SU-DHL-6 (cell line): ENCODE data around the gene VPS37C.

ENCODE experiments used
- H2AFZ ChIP-seq: fragments of 200-600 bp; sonication (generic); 2 replicates; pipeline ENCODE4 v1.6.1; 2014; ENCODE audit warnings: low read depth, mild to moderate bottlenecking, moderate library complexity, mixed read lengths, antibody characterized with exemption, low read length; ENCODE audit not compliant: severe bottlenecking
- H3F3A ChIP-seq: fragments of 200-600 bp; shearing (Covaris generic); 2 replicates; pipeline ENCODE4 v1.6.0; 2016; ENCODE audit warnings: antibody characterized with exemption, mild to moderate bottlenecking; ENCODE audit not compliant: insufficient read depth
- H3K27ac ChIP-seq: fragments of 200-600 bp; sonication (generic); 2 replicates; pipeline ENCODE4 v1.5.1; 2016; ENCODE audit warnings: low read depth, mild to moderate bottlenecking, low read length, moderate library complexity, mixed read lengths
- H3K27me3 ChIP-seq: fragments of 200-600 bp; sonication (generic), shearing (Covaris generic); 2 replicates; pipeline ENCODE4 v1.6.0; 2014; ENCODE audit warnings: mild to moderate bottlenecking, low read length
- H3K36me3 ChIP-seq: fragments of 200-600 bp; sonication (generic); 2 replicates; pipeline ENCODE4 v1.6.1; 2014; ENCODE audit warnings: mild to moderate bottlenecking, low read length, mixed read lengths
- H3K4me2 ChIP-seq: fragments of 300-600, 200-600 bp; shearing (Covaris generic), sonication (generic); 2 replicates; pipeline ENCODE4 v1.6.0; 2014; ENCODE audit warnings: low read length, low read depth, mild to moderate bottlenecking; ENCODE audit not compliant: poor library complexity, severe bottlenecking
- H3K4me3 ChIP-seq: fragments of 200-600 bp; sonication (generic); 2 replicates; pipeline ENCODE4 v1.5.1; 2014; ENCODE audit warnings: antibody characterized with exemption, low read length, mild to moderate bottlenecking, mixed read lengths; ENCODE audit not compliant: insufficient read depth, poor library complexity, severe bottlenecking
- H3K79me2 ChIP-seq: fragments of 200-600 bp; sonication (generic); 2 replicates; pipeline ENCODE4 v1.6.1; 2014; ENCODE audit warnings: mild to moderate bottlenecking, low read length, moderate library complexity; ENCODE audit not compliant: insufficient read depth
- H3K9ac ChIP-seq: fragments of 200-600 bp; sonication (generic); 2 replicates; pipeline ENCODE4 v1.7.0; 2014; ENCODE audit warnings: mild to moderate bottlenecking, low read length
- H3K9me2 ChIP-seq: fragments of 200-600 bp; sonication (generic); replicated peaks from 2 replicates; pipeline ENCODE4 v1.6.1; 2014; ENCODE audit warnings: low read length; ENCODE audit not compliant: insufficient read depth
- H3K9me3 ChIP-seq: fragments of 200-600 bp; sonication (generic); 2 replicates; pipeline ENCODE4 v1.6.1; 2014; ENCODE audit warnings: low read length, mixed read lengths; ENCODE audit not compliant: insufficient read depth
- H4K20me1 ChIP-seq: fragments of 200-600 bp; sonication (generic); 2 replicates; pipeline ENCODE4 v1.6.1; 2014; ENCODE audit warnings: low read depth, mild to moderate bottlenecking, antibody characterized with exemption, low read length, moderate library complexity, mixed read lengths
- CTCF ChIP-seq: fragments of 200-600 bp; sonication (generic); IDR thresholded peaks from one replicate; pipeline ENCODE4 v1.5.1; 2017; ENCODE audit warnings: antibody characterized with exemption, mild to moderate bottlenecking, low read length, moderate library complexity; ENCODE audit not compliant: insufficient read depth, poor library complexity, severe bottlenecking
- EZH2phosphoT487 ChIP-seq: fragments of 200-600 bp; sonication (generic), shearing (Covaris generic); conservative IDR thresholded peaks from 2 replicates; pipeline ENCODE4 v1.6.1; 2018; ENCODE audit warnings: mild to moderate bottlenecking, antibody characterized with exemption, low read length, moderate library complexity, mixed read lengths

Gene VPS37C

GRCh38 chr11:61126256-61126655 lies 35.0 kb downstream of the VPS37C start:
- Histone ChIP-seq H3K4me2 (no peak overlapping the region), H4K20me1 (no peaks in the 10 kb centered on the region)

GRCh38 chr11:61125310-61125684 lies 35.9 kb downstream of the VPS37C start:
- Histone ChIP-seq H3K4me2 (no peak overlapping the region), H3K9ac (no peak overlapping the region), H2AFZ (no peak overlapping the region), H3K27me3 (no peaks in the 10 kb centered on the region), H3K9me3 (no peaks in the 10 kb centered on the region), H3K4me3 (no peak overlapping the region), H3K27ac (no peak overlapping the region), H4K20me1 (no peaks in the 10 kb centered on the region), H3F3A (no peaks in the 10 kb centered on the region), H3K79me2 (no peaks in the 10 kb centered on the region), H3K9me2 (no peaks in the 10 kb centered on the region), H3K36me3 (no peaks in the 10 kb centered on the region)
- no peak for TF ChIP-seq EZH2phosphoT487
- TF ChIP-seq CTCF = no peak

More at GRCh38 chr11:61126256-61126655, 35.0 kb downstream of the VPS37C start:
- Histone ChIP-seq H3K27me3 (no peaks in the 10 kb centered on the region), H3F3A (no peaks in the 10 kb centered on the region), H2AFZ (no peak overlapping the region), H3K9me2 (no peaks in the 10 kb centered on the region), H3K36me3 (no peaks in the 10 kb centered on the region), H3K9me3 (no peaks in the 10 kb centered on the region), H3K9ac (no peak overlapping the region), H3K27ac (no peak overlapping the region), H3K4me3 (no peak overlapping the region), H3K79me2 (no peaks in the 10 kb centered on the region)
- TF ChIP-seq EZH2phosphoT487 (no peak), CTCF (no peak)

- no peak overlapping the region for H3K4me2 ChIP-seq
- no peaks in the 10 kb centered on the region for H3K9me2 ChIP-seq
- no peak overlapping the region for H3K4me3 ChIP-seq
- no peaks in the 10 kb centered on the region for H3K9me3 ChIP-seq
- no peaks in the 10 kb centered on the region for H3K36me3 ChIP-seq
- no peak overlapping the region for H2AFZ ChIP-seq
- H3K79me2 ChIP-seq = no peaks in the 10 kb centered on the region
- no peaks in the 10 kb centered on the region for H3F3A ChIP-seq
- H3K27me3 ChIP-seq = no peaks in the 10 kb centered on the region
- TF ChIP-seq EZH2phosphoT487 = no peak
- TF ChIP-seq CTCF = no peak
- no peak overlapping the region for H3K9ac ChIP-seq
- no peaks in the 10 kb centered on the region for H4K20me1 ChIP-seq
- no peak overlapping the region for H3K27ac ChIP-seq
Observed at GRCh38 chr11:61124574-61125309, 36.5 kb downstream of the VPS37C start.
